Neutrophil (primary cell): ENCODE measurements around the gene TBC1D13.
"Not testable (repeated sequence)": the region's sequence is repeated elsewhere in the genome, so short reads cannot be mapped to it uniquely, and the experiment has no call there.

Experiments used
- H3K27ac ChIP-seq: fragments of 200-600 bp; sonication (generic); 2 replicates; pipeline ENCODE4 v1.5.1; 2016; ENCODE audit warnings: mild to moderate bottlenecking, moderate library complexity
- H3K27me3 ChIP-seq: fragments of 200-600 bp; sonication (generic); 2 replicates; pipeline ENCODE4 v1.6.0; 2016; ENCODE audit warnings: mild to moderate bottlenecking
- H3K36me3 ChIP-seq: fragments of 200-600 bp; sonication (generic); 2 replicates; pipeline ENCODE4 v1.5.1; 2017
- H3K4me1 ChIP-seq, 2 experiments: fragments of 200-600 bp in 1 of 2; sonication (generic) in 1 of 2; 1 replicate in 1 of 2; 2 replicates in 1 of 2; pipeline versions ENCODE4 v1.5.1 to v1.6.1; 2013 to 2016; ENCODE audit warnings: low read depth in 1 of 2, low read length in 1 of 2, mild to moderate bottlenecking in 1 of 2, moderate library complexity in 1 of 2; ENCODE audit not compliant: control insufficient read depth in 1 of 2, insufficient read depth in 1 of 2
- H3K4me3 ChIP-seq, 2 experiments: fragments of 200-600 bp in 1 of 2; sonication (generic) in 1 of 2; 1 replicate in 1 of 2; 2 replicates in 1 of 2; pipeline ENCODE4 v1.5.1; 2013 to 2016; ENCODE audit warnings: low read depth in 1 of 2, low read length in 1 of 2, mild to moderate bottlenecking in 1 of 2, moderate library complexity in 1 of 2
- H3K9me3 ChIP-seq: fragments of 200-600 bp; sonication (generic); 2 replicates; pipeline ENCODE4 v1.5.1; 2016

TBC1D13 gene

DNA sequence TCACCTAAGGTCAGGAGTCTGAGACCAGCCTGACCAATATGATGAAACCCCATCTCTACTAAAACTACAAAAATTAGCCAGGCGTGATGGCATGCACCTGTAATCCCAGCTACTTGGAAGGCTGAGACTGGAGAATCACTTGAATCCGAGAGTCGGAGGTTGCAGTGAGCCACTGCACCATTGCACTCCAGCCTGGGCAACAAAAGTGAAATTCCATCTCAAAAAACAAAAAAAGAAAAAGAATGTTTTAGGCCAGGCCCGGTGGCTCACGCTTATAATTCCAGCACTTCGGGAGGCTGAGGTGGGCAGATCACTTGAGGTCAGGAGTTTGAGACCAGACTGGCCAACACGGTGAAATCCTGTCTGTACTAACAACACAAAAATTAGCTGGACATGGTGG lies 71.4 kb downstream of the TBC1D13 start:
- not testable (repeated sequence) for H3K4me1 ChIP-seq, H3K27ac ChIP-seq, H3K4me3 ChIP-seq, H3K36me3 ChIP-seq, H3K27me3 ChIP-seq, H3K9me3 ChIP-seq
